Activated naive CD8-positive, alpha-beta T cell treated with anti-CD3 and anti-CD28 coated beads for 36 hours (primary cell): Measurements from ENCODE around the gene ADCY4. TPM values are rescaled to one million over a fixed set of nuclear protein-coding genes. Genes with fewer than 3 reads are reported as not detected.

Source experiments
- DNase-seq: peaks from one replicate; pipeline ENCODE4 v3.0.0; 2021
- H3K27ac Mint-ChIP-seq: one replicate; pipeline ENCODE4 v1.8.0; 2022; ENCODE audit warnings: mild to moderate bottlenecking, moderate library complexity, mixed read lengths
- H3K27me3 Mint-ChIP-seq: one replicate; pipeline ENCODE4 v1.8.0; 2022; ENCODE audit warnings: mild to moderate bottlenecking, mixed read lengths
- H3K36me3 Mint-ChIP-seq: one replicate; pipeline ENCODE4 v1.8.0; 2021; ENCODE audit warnings: mild to moderate bottlenecking, mixed read lengths
- H3K4me1 Mint-ChIP-seq: one replicate; pipeline ENCODE4 v1.8.0; 2021; ENCODE audit warnings: mixed read lengths
- H3K4me3 Mint-ChIP-seq: one replicate; pipeline ENCODE4 v1.8.0; 2022; ENCODE audit warnings: mild to moderate bottlenecking, moderate library complexity, mixed read lengths
- H3K9me3 Mint-ChIP-seq: one replicate; pipeline ENCODE4 v1.8.0; 2022; ENCODE audit warnings: mixed read lengths
- total RNA-seq, 2 experiments: library from RNA; stranded (reverse); gene quantifications; one replicate each; pipeline ENCODE4 v1.2.3, GENCODE V29; 2021

The ADCY4 gene
- total RNA-seq, 2 experiments from 2014 or later = 0.70 to 1.0 TPM

- Mint-ChIP-seq H3K4me1 (peaks cover 39% of the 10 kb centered on the region), H3K4me3 (no peak overlapping the region), H3K27ac (no peak overlapping the region), H3K27me3 (no peaks in the 10 kb centered on the region), H3K9me3 (no peaks in the 10 kb centered on the region), H3K36me3 (peaks cover 28% of the 10 kb centered on the region)
- no peak for DNase-seq
Observed at GRCh38 chr14:24290746-24291145, 44.1 kb downstream of the ADCY4 start.

GRCh38 chr14:24289649-24290280, 45.1 kb downstream of the ADCY4 start:
- H3K9me3 Mint-ChIP-seq = no peaks in the 10 kb centered on the region
- no peaks in the 10 kb centered on the region for H3K27me3 Mint-ChIP-seq
- DNase-seq = peak; percentile 78
- H3K4me3 Mint-ChIP-seq = no peak overlapping the region
- H3K36me3 Mint-ChIP-seq = peaks cover 28% of the 10 kb centered on the region
- peaks cover 44% of the 10 kb centered on the region for H3K4me1 Mint-ChIP-seq
- no peak overlapping the region for H3K27ac Mint-ChIP-seq

DNA sequence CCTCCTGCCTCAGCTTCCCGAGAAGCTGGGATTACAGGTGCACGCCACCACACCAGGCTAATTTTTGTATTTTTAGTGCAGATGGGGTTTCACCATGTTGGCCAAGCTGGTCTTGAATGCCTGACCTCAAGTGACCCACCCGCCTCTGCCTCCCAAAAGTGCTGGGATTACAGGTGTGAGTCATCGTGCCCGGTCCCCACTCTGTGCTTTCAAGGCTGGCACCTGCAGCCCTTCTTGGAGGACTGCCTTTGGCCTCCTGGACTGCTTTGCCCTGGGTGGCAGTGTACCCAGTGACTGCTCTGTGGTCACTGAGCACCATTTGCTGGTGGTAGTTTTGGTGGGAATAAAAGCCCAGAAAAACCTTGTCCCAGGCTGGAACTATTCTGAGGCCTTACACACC, 47.9 kb downstream of the ADCY4 start:
- H3K4me3 Mint-ChIP-seq = no peak overlapping the region
- no peaks in the 10 kb centered on the region for H3K9me3 Mint-ChIP-seq
- H3K36me3 Mint-ChIP-seq = peaks cover 23% of the 10 kb centered on the region
- no peaks in the 10 kb centered on the region for H3K27me3 Mint-ChIP-seq
- DNase-seq = no peak
- H3K4me1 Mint-ChIP-seq = peaks cover 41% of the 10 kb centered on the region
- H3K27ac Mint-ChIP-seq = no peak overlapping the region

DNA sequence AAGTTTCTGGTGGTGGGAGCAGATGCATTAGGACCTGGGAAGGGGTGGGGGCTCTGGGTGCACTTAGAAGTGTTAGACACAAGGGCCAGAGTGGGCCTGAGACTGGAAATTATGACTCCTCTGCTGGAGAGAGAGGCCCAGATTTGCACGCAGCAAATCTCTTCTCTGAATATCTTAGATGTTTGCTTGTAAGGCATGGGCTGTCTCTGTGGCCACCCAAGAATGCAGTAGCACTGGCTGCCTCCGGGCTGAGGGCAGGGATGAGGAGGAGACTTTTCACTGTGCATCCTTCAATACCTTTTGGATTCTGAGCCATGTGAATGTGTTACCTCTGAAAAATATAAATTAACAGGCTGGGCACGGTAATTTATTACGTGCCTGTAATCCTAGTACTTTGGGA, 49.5 kb downstream of the ADCY4 start:
- H3K4me1 Mint-ChIP-seq = peaks cover 28% of the 10 kb centered on the region
- no peak overlapping the region for H3K4me3 Mint-ChIP-seq
- H3K9me3 Mint-ChIP-seq = no peaks in the 10 kb centered on the region
- H3K27me3 Mint-ChIP-seq = no peaks in the 10 kb centered on the region
- no peak overlapping the region for H3K27ac Mint-ChIP-seq
- no peak for DNase-seq
- H3K36me3 Mint-ChIP-seq = peaks cover 11% of the 10 kb centered on the region

DNA sequence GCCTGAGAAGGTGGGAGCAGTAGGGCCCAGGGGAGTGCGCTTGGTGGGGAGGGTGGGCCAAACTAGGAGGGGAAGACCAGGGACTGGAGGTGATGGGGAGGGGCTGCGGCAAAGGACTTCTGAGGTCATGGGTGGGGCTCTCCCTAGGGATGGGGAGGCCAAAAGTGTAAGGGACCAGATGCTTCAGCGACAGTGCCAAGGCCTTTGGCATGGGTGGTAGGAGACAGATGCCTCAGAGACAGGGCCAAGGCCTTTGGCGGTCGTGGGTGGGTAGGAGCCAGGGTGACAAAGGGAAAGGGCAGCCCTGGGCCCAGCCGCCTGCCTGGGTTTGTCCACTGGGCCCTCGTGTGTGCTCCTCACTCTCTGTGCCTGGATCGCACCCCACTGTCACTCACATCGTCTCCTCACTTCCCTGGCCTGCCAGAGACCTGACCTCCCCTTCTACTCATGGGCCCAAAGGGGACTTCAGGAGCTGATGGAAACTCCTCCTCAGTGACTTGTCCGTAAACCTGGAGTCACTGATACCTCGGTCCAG, 50.3 kb downstream of the ADCY4 start:
- no peak for DNase-seq
- no peaks in the 10 kb centered on the region for H3K9me3 Mint-ChIP-seq
- H3K4me3 Mint-ChIP-seq = no peak overlapping the region
- H3K27me3 Mint-ChIP-seq = no peaks in the 10 kb centered on the region
- no peak overlapping the region for H3K27ac Mint-ChIP-seq
- peaks cover 8% of the 10 kb centered on the region for H3K36me3 Mint-ChIP-seq
- H3K4me1 Mint-ChIP-seq = peaks cover 29% of the 10 kb centered on the region

- peaks cover 8% of the 10 kb centered on the region for H3K36me3 Mint-ChIP-seq
- no peak overlapping the region for H3K27ac Mint-ChIP-seq
- no peak for DNase-seq
- H3K4me1 Mint-ChIP-seq = peaks cover 30% of the 10 kb centered on the region
- H3K4me3 Mint-ChIP-seq = no peak overlapping the region
- no peaks in the 10 kb centered on the region for H3K9me3 Mint-ChIP-seq
- no peaks in the 10 kb centered on the region for H3K27me3 Mint-ChIP-seq
Observed at GRCh38 chr14:24283796-24284460, 50.9 kb downstream of the ADCY4 start.

DNA sequence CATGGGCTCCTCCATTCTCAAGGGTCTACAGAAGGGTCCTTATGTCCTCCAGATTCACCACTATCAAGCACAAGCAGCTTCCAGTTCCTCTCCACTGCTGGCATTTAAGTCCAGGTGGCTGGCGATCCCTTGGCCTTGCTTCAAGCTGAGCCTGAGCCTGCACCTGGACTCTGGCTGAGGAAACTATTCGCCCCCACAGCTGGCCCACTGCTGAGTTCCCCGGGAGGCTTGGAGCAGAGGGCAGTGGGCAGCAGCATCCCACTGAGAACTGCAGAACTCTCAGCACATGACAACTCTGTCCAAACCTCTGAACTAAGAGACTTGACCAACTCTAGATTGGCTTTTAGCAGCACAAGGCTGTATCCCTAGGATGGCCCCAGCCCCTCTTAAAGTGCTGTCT, 52.1 kb downstream of the ADCY4 start:
- Mint-ChIP-seq H3K4me3 (no peak overlapping the region), H3K36me3 (peaks cover 11% of the 10 kb centered on the region), H3K9me3 (peaks cover 7% of the 10 kb centered on the region), H3K27ac (no peak overlapping the region), H3K27me3 (no peaks in the 10 kb centered on the region), H3K4me1 (peaks cover 37% of the 10 kb centered on the region)
- no peak for DNase-seq

DNA sequence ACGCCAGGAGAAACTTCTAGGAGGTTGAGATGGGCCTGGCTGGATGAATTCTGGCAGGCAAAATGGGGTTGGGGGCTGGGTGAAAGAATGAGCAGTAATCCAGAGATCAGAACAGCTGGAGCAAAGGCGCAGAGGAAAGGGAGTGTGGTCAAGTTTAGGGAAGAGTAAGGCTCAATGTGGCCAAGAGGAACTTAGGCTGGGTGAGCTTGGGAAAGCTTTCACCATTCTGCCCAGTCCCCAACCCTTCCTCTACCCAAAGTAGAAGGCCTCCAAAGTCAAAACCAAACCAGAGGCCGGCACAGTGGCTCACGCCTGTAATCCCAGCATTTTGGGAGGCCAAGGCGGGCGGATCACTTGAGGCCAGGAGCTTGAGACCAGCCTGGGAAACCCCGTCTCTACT, 53.2 kb downstream of the ADCY4 start:
- no peak overlapping the region for H3K4me3 Mint-ChIP-seq
- no peaks in the 10 kb centered on the region for H3K27me3 Mint-ChIP-seq
- H3K36me3 Mint-ChIP-seq = peaks cover 12% of the 10 kb centered on the region
- peaks cover 7% of the 10 kb centered on the region for H3K9me3 Mint-ChIP-seq
- no peak overlapping the region for H3K27ac Mint-ChIP-seq
- peaks cover 40% of the 10 kb centered on the region for H3K4me1 Mint-ChIP-seq
- DNase-seq = no peak

DNA sequence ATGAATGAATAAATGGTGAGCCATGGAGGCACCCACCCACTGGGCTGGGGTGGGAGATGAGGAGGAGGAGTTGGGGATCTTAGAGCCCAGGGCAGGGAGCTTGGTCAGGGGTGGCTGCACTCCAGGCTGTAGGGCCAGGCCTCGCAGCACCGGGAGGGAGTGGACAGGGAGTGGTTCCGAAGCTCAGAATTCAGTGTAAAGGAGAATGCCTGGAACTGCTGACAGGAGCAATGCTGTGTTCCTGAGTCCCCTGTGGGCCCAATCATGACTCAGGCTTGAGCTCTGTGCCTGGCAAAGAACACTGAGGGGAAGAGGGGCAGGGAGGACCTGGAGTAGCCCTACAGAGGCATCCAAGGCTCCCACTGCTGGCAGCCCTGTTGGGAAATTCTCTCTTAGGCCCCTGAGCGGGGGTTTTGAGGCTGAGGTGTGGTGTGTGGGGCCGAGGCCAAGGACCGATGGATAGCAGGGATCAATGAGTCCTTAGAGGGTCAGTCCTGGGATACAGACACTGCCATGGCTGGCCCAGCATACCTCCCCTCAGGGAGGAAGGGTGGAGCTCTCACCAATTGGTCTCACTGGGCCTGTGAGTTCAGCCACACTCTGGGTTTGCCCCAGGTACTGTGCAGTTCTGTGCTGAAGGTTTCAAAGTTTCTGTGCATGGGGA, 53.9 kb downstream of the ADCY4 start:
- no peak overlapping the region for H3K4me3 Mint-ChIP-seq
- no peak for DNase-seq
- no peaks in the 10 kb centered on the region for H3K27me3 Mint-ChIP-seq
- peaks cover 12% of the 10 kb centered on the region for H3K36me3 Mint-ChIP-seq
- peaks cover 40% of the 10 kb centered on the region for H3K4me1 Mint-ChIP-seq
- peaks cover 7% of the 10 kb centered on the region for H3K9me3 Mint-ChIP-seq
- H3K27ac Mint-ChIP-seq = no peak overlapping the region

DNA sequence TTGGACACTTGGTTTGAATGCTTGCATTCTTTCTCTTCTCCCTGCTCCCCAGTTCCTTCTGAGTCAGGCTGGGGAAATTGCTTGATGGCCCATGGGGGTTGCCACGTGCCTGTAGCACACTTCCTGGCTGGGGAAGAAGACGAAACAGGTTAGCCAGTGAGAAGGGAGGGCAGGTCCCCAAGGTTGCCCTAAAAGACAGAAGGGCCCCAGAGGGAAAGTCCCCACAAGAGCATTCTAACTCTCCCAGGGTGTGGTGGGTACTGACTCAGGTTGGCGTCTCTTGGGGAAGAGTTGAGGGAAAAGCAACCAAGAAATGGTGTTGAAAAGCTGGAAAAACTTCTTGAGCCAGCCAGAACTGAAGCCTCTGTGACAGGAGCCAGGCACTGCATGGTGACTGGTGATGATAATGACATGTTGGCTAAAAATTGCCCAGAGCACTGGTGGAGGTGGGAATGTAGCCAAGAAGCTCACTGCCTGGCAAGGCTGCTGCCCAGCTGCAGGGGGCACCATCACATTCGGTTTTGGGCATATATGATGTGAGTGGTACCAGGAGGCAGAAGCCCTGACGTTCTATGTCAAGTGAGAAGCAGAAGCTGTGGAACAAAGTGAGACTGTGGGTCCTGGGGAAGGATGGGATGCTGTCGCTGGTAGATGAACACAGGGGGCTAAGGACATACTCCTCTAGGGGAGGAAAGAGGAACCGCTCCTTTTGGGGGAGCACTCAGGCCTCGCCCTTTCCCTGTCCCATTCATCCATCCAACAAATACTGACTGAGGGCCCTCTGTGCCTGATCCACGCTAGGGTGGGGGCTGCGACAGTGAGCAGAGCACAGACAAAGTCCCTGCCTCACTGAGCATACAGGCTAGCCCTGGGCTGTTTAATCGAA, 55.3 kb downstream of the ADCY4 start:
- Mint-ChIP-seq H3K36me3 (peaks cover 12% of the 10 kb centered on the region), H3K9me3 (peaks cover 7% of the 10 kb centered on the region), H3K4me1 (peaks cover 39% of the 10 kb centered on the region), H3K27me3 (no peaks in the 10 kb centered on the region), H3K27ac (peak overlapping the region; percentile 66), H3K4me3 (no peak overlapping the region)
- peak; percentile 57 for DNase-seq

DNA sequence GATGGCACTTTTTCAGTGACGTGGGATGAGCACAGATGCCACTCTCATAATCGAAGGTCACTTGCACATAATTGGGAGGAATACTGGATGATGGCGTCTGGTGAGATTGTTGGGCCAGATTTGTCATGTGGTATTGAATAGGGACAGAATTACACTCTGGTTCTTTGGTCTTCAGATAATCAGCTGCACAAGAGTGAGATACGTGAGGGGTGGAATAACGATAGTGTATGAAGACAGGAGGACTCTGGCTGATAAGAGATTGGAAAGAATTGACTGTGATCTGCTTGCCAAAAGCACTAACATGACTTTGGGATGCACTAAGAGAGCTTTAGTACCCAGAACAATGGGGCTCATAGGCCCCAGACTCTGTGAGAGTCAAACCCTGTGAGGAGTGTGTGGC, 56.4 kb downstream of the ADCY4 start:
- Mint-ChIP-seq H3K4me3 (no peak overlapping the region), H3K36me3 (peaks cover 15% of the 10 kb centered on the region), H3K9me3 (peaks cover 7% of the 10 kb centered on the region), H3K27me3 (no peaks in the 10 kb centered on the region), H3K4me1 (peaks cover 50% of the 10 kb centered on the region), H3K27ac (peak overlapping the region; percentile 66)
- DNase-seq = no peak

GRCh38 chr14:24277606-24278321, 57.1 kb downstream of the ADCY4 start:
- H3K4me1 Mint-ChIP-seq = peaks cover 57% of the 10 kb centered on the region
- no peak for DNase-seq
- peaks cover 15% of the 10 kb centered on the region for H3K36me3 Mint-ChIP-seq
- peaks cover 7% of the 10 kb centered on the region for H3K9me3 Mint-ChIP-seq
- H3K4me3 Mint-ChIP-seq = no peak overlapping the region
- no peaks in the 10 kb centered on the region for H3K27me3 Mint-ChIP-seq
- H3K27ac Mint-ChIP-seq = peak overlapping the region; percentile 66

DNA sequence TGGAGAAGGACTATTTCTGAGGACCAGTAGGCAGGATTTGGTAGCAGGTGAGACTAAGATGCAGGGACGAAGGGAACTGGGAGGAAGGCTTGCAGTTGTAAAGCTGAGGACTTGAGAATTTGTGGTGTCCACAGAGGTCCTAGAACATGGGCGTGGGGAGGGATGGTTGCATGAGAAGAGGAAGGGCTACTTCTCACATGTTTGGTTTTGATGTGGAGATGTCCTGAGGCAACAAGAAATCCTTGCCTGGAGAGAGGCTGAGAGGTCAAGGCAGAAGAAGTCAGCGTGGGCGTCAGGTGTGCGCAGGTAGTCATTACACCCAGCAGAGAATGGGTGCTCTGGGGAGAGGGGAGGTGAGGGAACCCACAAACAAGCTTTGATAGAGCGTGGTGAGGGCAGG, 57.8 kb downstream of the ADCY4 start:
- no peak for DNase-seq
- H3K9me3 Mint-ChIP-seq = peaks cover 7% of the 10 kb centered on the region
- peaks cover 20% of the 10 kb centered on the region for H3K36me3 Mint-ChIP-seq
- H3K4me1 Mint-ChIP-seq = peaks cover 64% of the 10 kb centered on the region
- no peak overlapping the region for H3K4me3 Mint-ChIP-seq
- H3K27me3 Mint-ChIP-seq = no peaks in the 10 kb centered on the region
- H3K27ac Mint-ChIP-seq = no peak overlapping the region

DNA sequence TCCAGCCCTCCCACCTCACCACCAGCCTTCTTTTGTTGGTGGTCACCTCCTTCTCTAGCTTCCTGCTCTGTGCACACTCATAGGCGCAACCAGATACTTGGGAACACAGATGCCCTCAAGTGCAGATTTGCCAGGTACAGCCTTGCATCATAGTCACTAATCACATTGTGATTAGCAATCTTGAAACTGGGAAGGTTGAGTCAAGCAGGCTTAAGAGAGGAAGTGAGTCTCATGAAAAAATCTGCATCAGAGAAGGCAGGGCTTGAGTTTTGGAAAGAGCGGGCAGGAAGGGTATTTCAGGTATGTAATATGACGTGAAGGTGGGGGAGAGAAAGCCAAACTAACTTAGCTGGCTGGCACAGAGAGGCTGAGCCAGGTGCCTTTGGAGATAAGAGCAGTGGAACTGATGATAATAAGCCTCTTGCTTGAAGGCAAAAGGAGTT, 60.7 kb downstream of the ADCY4 start:
- peak; percentile 55 for DNase-seq
- Mint-ChIP-seq H3K9me3 (peaks cover 7% of the 10 kb centered on the region), H3K36me3 (peaks cover 20% of the 10 kb centered on the region), H3K27me3 (no peaks in the 10 kb centered on the region), H3K4me1 (peaks cover 62% of the 10 kb centered on the region), H3K27ac (peak overlapping the region; percentile 97), H3K4me3 (peak overlapping the region; percentile 29)
